Ureter (tissue), 1 donor: ENCODE data around the gene GRWD1. TPM values are rescaled to one million over a fixed set of nuclear protein-coding genes. Genes with fewer than 3 reads are reported as not detected.
A peak's percentile ranks its signal among the peaks of the same experiment; 100 is the strongest.

ENCODE experiments used
- DNase-seq: peaks from one replicate; pipeline ENCODE4 v3.0.0-alpha.2; 2020; ENCODE audit warnings: low spot score
- total RNA-seq: library from RNA; stranded (reverse); gene quantifications from one replicate; pipeline ENCODE4 v1.2.4, GENCODE V29; 2023
- donor health status: DM: yes; HTN: yes; CAD: no.

GRWD1 gene
- total RNA-seq, 1 donor from 2014 or later, result 43.6 TPM

- peak; percentile 43 for DNase-seq
These were observed 52.2 kb downstream of the GRWD1 start for GRCh38 chr19:48497728-48498594.

GRCh38 chr19:48498595-48499311, 53.0 kb downstream of the GRWD1 start:
- DNase-seq, result peak; percentile 43

GRCh38 chr19:48499316-48500090, 53.7 kb downstream of the GRWD1 start:
- DNase-seq, result peak; percentile 45

GRCh38 chr19:48500830-48501493, 55.2 kb downstream of the GRWD1 start:
- peak; percentile 46 for DNase-seq

- peak; percentile 95 for DNase-seq
These were observed 55.9 kb downstream of the GRWD1 start for GRCh38 chr19:48501494-48502349.

GRCh38 chr19:48502350-48503018, 56.7 kb downstream of the GRWD1 start:
- DNase-seq, result no peak

GRCh38 chr19:48506138-48506733, 60.5 kb downstream of the GRWD1 start:
- DNase-seq, result no peak

Other genes with a start within 250 kb of the GRWD1 start
- gene CARD8, start 190.1 kb upstream of the GRWD1 start, total RNA-seq, result 47.3 TPM
- 0.44 TPM for gene ZNF114, start 175.9 kb upstream of the GRWD1 start, total RNA-seq
- 31.6 TPM for gene EMP3, start 120.4 kb upstream of the GRWD1 start, total RNA-seq
- gene TMEM143, start 82.0 kb upstream of the GRWD1 start, total RNA-seq, result 6.7 TPM
- gene SYNGR4, start 81.6 kb upstream of the GRWD1 start, total RNA-seq, result not detected
- 146 TPM for gene KDELR1, start 54.4 kb upstream of the GRWD1 start, total RNA-seq
- 0.86 TPM for gene GRIN2D, start 52.3 kb upstream of the GRWD1 start, total RNA-seq
- gene KCNJ14, start 9.6 kb downstream of the GRWD1 start, total RNA-seq, result 1.5 TPM
- 61.6 TPM for gene CYTH2, start 23.4 kb downstream of the GRWD1 start, total RNA-seq
- gene LMTK3, start 65.9 kb downstream of the GRWD1 start, total RNA-seq, result 5.1 TPM
- 1.6 TPM for gene SULT2B1, start 106.2 kb downstream of the GRWD1 start, total RNA-seq
- gene SPACA4, start 160.8 kb downstream of the GRWD1 start, total RNA-seq, result not detected
- 12.7 TPM for gene FAM83E, start 169.1 kb downstream of the GRWD1 start, total RNA-seq
- gene RPL18, start 173.2 kb downstream of the GRWD1 start, total RNA-seq, result 1,575 TPM
- gene SPHK2, start 173.5 kb downstream of the GRWD1 start, total RNA-seq, result 27.6 TPM
- 12.7 TPM for gene DBP, start 191.4 kb downstream of the GRWD1 start, total RNA-seq
- 9.6 TPM for gene CA11, start 200.2 kb downstream of the GRWD1 start, total RNA-seq
- 1.0 TPM for gene NTN5, start 227.0 kb downstream of the GRWD1 start, total RNA-seq
- 35.4 TPM for gene FUT2, start 250.0 kb downstream of the GRWD1 start, total RNA-seq